A673 (cell line): ENCODE measurements around the gene EWSR1. TPM values are rescaled to one million over a fixed set of nuclear protein-coding genes. Genes with fewer than 3 reads are reported as not detected.

ENCODE experiments used
- BruUV-seq: library from RNA; stranded (reverse); fragments of 400-500 nt; replicated peaks from 2 replicates; lab custom pipeline; 2021; lab: Mats Ljungman, UMichigan
- CTCF ChIA-PET: fragments of 300-600 bp; sonication (Branson Sonifier 250); formaldehyde crosslinking; loops from one replicate; lab custom pipeline; 2022; ENCODE audit warnings: antibody characterized with exemption; lab: Charles Lee
- POLR2A ChIA-PET: fragments of 300-600 bp; sonication (Branson Sonifier 250); formaldehyde crosslinking; loops from one replicate; lab custom pipeline; 2022; ENCODE audit warnings: antibody characterized with exemption; ENCODE audit not compliant: low non-redundant PET; lab: Charles Lee
- DNase-seq: peaks from one replicate; pipeline ENCODE4 v3.0.0-alpha.2; 2015; ENCODE audit warnings: low spot score
- H3K27ac ChIP-seq: fragments of 200-600 bp; sonication (generic); 2 replicates; pipeline ENCODE4 v1.5.1; 2016; ENCODE audit warnings: mixed run types, low read depth, mild to moderate bottlenecking, mixed read lengths, antibody characterized with exemption, low read length; ENCODE audit not compliant: poor library complexity, severe bottlenecking
- H3K27me3 ChIP-seq: fragments of 200-600 bp; sonication (generic); replicated peaks from 2 replicates; pipeline ENCODE4 v1.6.1; 2017; ENCODE audit warnings: mixed run types, low read depth, mild to moderate bottlenecking, mixed read lengths, antibody characterized with exemption, low read length; ENCODE audit not compliant: insufficient read depth, poor library complexity
- H3K36me3 ChIP-seq: fragments of 200-600 bp; sonication (generic); 2 replicates; pipeline ENCODE4 v1.6.1; 2016; ENCODE audit warnings: mixed run types, mild to moderate bottlenecking, mixed read lengths, antibody characterized with exemption, low read length; ENCODE audit not compliant: insufficient read depth, poor library complexity, severe bottlenecking
- H3K4me1 ChIP-seq: fragments of 200-600 bp; sonication (generic); 2 replicates; pipeline ENCODE4 v1.6.1; 2017; ENCODE audit warnings: mixed run types, mild to moderate bottlenecking, mixed read lengths, antibody characterized with exemption, low read length; ENCODE audit not compliant: insufficient read depth, poor library complexity, severe bottlenecking
- H3K4me3 ChIP-seq: fragments of 200-600 bp; sonication (generic); 2 replicates; pipeline ENCODE4 v1.5.1; 2016; ENCODE audit warnings: low read depth, mixed run types, mild to moderate bottlenecking, mixed read lengths, low read length; ENCODE audit not compliant: poor library complexity, severe bottlenecking
- H3K9me3 ChIP-seq: fragments of 200-600 bp; sonication (generic); 2 replicates; pipeline ENCODE4 v1.6.1; 2016; ENCODE audit warnings: mixed run types, low read depth, mild to moderate bottlenecking, mixed read lengths, antibody characterized with exemption, low read length; ENCODE audit not compliant: poor library complexity, severe bottlenecking
- EZH2 ChIP-seq: fragments of 200-600 bp; sonication (generic); IDR thresholded peaks from 2 replicates; pipeline ENCODE4 v1.6.1; 2017; ENCODE audit warnings: borderline replicate concordance, low read depth, mild to moderate bottlenecking, mixed read lengths, antibody characterized with exemption, low read length; ENCODE audit not compliant: poor library complexity, severe bottlenecking
- intact Hi-C: fragments of 100-400 bp; cut with micrococcal nuclease; formaldehyde crosslinking; loops from one replicate; pipeline ENCODE4 v1.10.0; 2022; ENCODE audit not compliant: unreplicated experiment
- total RNA-seq: library from RNA; stranded (reverse); gene quantifications from 2 replicates; pipeline ENCODE4 v1.2.3, GENCODE V29; 2021
- TF ChIP-seq, protein P1 (sequence below): fragments of 300-800, 200-600 bp; sonication (generic); conservative IDR thresholded peaks from 2 replicates; pipeline ENCODE4 v1.5.1; 2017; ENCODE audit warnings: low read depth, mild to moderate bottlenecking, antibody characterized with exemption, low read length, moderate library complexity, mixed read lengths

EWSR1 gene
- total RNA-seq, 1 experiment from 2014 or later = 358 TPM

DNA sequence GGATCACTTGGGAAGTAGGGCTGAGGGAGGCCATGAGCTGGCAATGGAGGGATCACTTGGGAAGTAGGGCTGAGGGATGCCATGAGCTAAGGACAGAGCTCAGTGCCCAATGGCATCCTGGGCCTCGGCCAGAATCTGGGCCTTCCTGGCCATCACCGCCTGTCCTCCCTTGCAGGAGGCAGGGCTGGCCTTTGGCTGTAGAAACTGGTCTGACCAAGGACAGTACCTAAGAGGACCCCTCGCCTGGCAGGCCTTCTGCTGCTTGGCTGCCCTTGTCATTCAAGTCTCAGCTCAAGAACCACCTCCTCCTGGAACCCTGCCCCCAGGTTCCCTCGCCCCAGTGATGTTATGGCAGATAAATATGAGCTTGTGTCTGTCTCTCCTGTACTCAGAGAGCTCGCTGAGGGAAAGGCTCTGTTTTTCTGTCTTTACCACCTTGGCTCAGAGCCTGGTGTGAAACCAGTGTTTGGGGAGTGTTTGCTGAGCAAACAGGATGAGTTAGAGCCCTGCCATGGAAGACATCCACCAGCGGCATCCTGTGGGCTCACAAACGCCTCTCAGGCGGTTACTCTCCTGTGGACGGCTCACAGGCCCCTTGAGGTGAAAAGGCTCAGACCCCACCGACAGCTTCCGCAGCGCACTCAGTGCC, 66.8 kb downstream of the EWSR1 start:
- Histone ChIP-seq H3K27ac (no peak overlapping the region), H3K4me1 (peaks cover 6% of the 10 kb centered on the region), H3K9me3 (no peaks in the 10 kb centered on the region), H3K36me3 (peaks cover 3% of the 10 kb centered on the region), H3K27me3 (no peaks in the 10 kb centered on the region), H3K4me3 (no peak overlapping the region)
- intact Hi-C loops = no loop called here
- BruUV-seq = no TSS peak
- ChIA-PET CTCF (no interaction called here), POLR2A (no interaction called here)
- no peak for DNase-seq
- TF ChIP-seq, protein P1, sequence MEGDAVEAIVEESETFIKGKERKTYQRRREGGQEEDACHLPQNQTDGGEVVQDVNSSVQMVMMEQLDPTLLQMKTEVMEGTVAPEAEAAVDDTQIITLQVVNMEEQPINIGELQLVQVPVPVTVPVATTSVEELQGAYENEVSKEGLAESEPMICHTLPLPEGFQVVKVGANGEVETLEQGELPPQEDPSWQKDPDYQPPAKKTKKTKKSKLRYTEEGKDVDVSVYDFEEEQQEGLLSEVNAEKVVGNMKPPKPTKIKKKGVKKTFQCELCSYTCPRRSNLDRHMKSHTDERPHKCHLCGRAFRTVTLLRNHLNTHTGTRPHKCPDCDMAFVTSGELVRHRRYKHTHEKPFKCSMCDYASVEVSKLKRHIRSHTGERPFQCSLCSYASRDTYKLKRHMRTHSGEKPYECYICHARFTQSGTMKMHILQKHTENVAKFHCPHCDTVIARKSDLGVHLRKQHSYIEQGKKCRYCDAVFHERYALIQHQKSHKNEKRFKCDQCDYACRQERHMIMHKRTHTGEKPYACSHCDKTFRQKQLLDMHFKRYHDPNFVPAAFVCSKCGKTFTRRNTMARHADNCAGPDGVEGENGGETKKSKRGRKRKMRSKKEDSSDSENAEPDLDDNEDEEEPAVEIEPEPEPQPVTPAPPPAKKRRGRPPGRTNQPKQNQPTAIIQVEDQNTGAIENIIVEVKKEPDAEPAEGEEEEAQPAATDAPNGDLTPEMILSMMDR = no peak
- no peak for TF ChIP-seq EZH2

GRCh38 chr22:29335656-29336055, 67.6 kb downstream of the EWSR1 start:
- CTCF ChIA-PET = no interaction called here
- Histone ChIP-seq H3K9me3 (no peaks in the 10 kb centered on the region), H3K27ac (no peak overlapping the region), H3K4me1 (peaks cover 6% of the 10 kb centered on the region), H3K27me3 (no peaks in the 10 kb centered on the region), H3K4me3 (no peak overlapping the region), H3K36me3 (peaks cover 10% of the 10 kb centered on the region)
- intact Hi-C loops = no loop called here
- POLR2A ChIA-PET = no interaction called here
- no TSS peak for BruUV-seq
- TF ChIP-seq EZH2 = no peak
- TF ChIP-seq, protein P1 = no peak
- DNase-seq = no peak

GRCh38 chr22:29336751-29337490, 68.9 kb downstream of the EWSR1 start:
- TF ChIP-seq EZH2 = no peak
- TF ChIP-seq, protein P1 = no peak
- Histone ChIP-seq H3K27me3 (no peaks in the 10 kb centered on the region), H3K4me3 (no peak overlapping the region), H3K4me1 (peaks cover 6% of the 10 kb centered on the region), H3K9me3 (no peaks in the 10 kb centered on the region), H3K27ac (no peak overlapping the region), H3K36me3 (peaks cover 18% of the 10 kb centered on the region)
- intact Hi-C loops = no loop called here
- ChIA-PET CTCF (no interaction called here), POLR2A (no interaction called here)
- DNase-seq = no peak
- no TSS peak for BruUV-seq
